Panc1 (cell line): ENCODE measurements around the gene PNPLA8. TPM values are rescaled to one million over a fixed set of nuclear protein-coding genes. Genes with fewer than 3 reads are reported as not detected.

Experiments
- ATAC-seq: fragments of 200-7000 bp; cut with Tn5 transposase; 2 replicates; pipeline ENCODE4 v1.9.1; 2020; ENCODE audit warnings: mild to moderate bottlenecking, moderate library complexity
- BruUV-seq: library from RNA; stranded (reverse); fragments of 400-500 nt; replicated peaks from 2 replicates; lab custom pipeline; 2021; lab: Mats Ljungman, UMichigan
- CTCF ChIA-PET: fragments of 300-600 bp; sonication (Branson Sonifier 250); formaldehyde crosslinking; loops from one replicate; lab custom pipeline; 2022; ENCODE audit warnings: antibody characterized with exemption; lab: Charles Lee
- POLR2A ChIA-PET: fragments of 300-600 bp; sonication (Branson Sonifier 250); formaldehyde crosslinking; loops from one replicate; lab custom pipeline; 2022; ENCODE audit warnings: antibody characterized with exemption; lab: Charles Lee
- DNase-seq: peaks from one replicate; pipeline ENCODE4 v3.0.0-alpha.2; 2010; ENCODE audit warnings: low read depth, low spot score
- H3K27ac ChIP-seq: 2 replicates; pipeline ENCODE4 v1.5.1; 2011; ENCODE audit warnings: mild to moderate bottlenecking, low read length, inconsistent platforms
- H3K27me3 ChIP-seq: fragments of 200-500 bp; sonication (Bioruptor generic); 2 replicates; pipeline ENCODE4 v1.6.0; 2014; ENCODE audit warnings: low read length, inconsistent platforms; ENCODE audit not compliant: control insufficient read depth, insufficient read depth
- H3K36me3 ChIP-seq: fragments of 200-500 bp; sonication (Bioruptor generic); 2 replicates; pipeline ENCODE4 v1.5.1; 2014; ENCODE audit warnings: inconsistent platforms, mild to moderate bottlenecking, low read length, moderate library complexity; ENCODE audit not compliant: control insufficient read depth, insufficient read depth
- H3K4me1 ChIP-seq: 2 replicates; pipeline ENCODE4 v1.5.1; 2011; ENCODE audit warnings: inconsistent platforms, mild to moderate bottlenecking, low read length, moderate library complexity; ENCODE audit not compliant: control insufficient read depth, insufficient read depth
- H3K4me3 ChIP-seq, 2 experiments: 2 replicates each; pipeline ENCODE4 v1.5.1; 2011 to 2012; ENCODE audit warnings: low read depth in 2 of 2, low read length in 2 of 2, mild to moderate bottlenecking in 2 of 2, inconsistent platforms in 1 of 2, moderate library complexity in 1 of 2
- H3K9me3 ChIP-seq: fragments of 200-500 bp; sonication (Bioruptor generic); 2 replicates; pipeline ENCODE4 v1.5.1; 2014; ENCODE audit warnings: low read depth, mild to moderate bottlenecking, inconsistent platforms, low read length, moderate library complexity; ENCODE audit not compliant: control insufficient read depth, insufficient read depth
- POLR2AphosphoS5 ChIP-seq: IDR thresholded peaks from 2 replicates; pipeline ENCODE4 v1.6.1; 2012; ENCODE audit warnings: mild to moderate bottlenecking, low read depth, low read length, moderate library complexity
- SIN3A ChIP-seq: IDR thresholded peaks from 2 replicates; pipeline ENCODE4 v1.6.1; 2012; ENCODE audit warnings: low read depth, mild to moderate bottlenecking, low read length, moderate library complexity, borderline replicate concordance; ENCODE audit not compliant: insufficient read depth
- TCF7L2 ChIP-seq: IDR thresholded peaks from 2 replicates; pipeline ENCODE4 v1.6.1; 2011; ENCODE audit warnings: mild to moderate bottlenecking, low read depth, low read length, inconsistent platforms
- in situ Hi-C: cut with HindIII; loops from 2 replicates; pipeline ENCODE4 v1.10.0; 2016; ENCODE audit warnings: low sequenced_read_pairs, low pct_unique_long_range_greater_than_20kb
- intact Hi-C: fragments of 100-400 bp; cut with micrococcal nuclease; formaldehyde crosslinking; loops from one replicate; pipeline ENCODE4 v1.10.0; 2022; ENCODE audit not compliant: unreplicated experiment
- total RNA-seq: library from RNA; stranded (reverse); gene quantifications from one replicate; pipeline ENCODE4 v1.2.1, GENCODE V29; 2021; ENCODE audit not compliant: unreplicated experiment
- TF ChIP-seq, protein P1 (sequence below), 2 experiments: IDR thresholded peaks; 2 replicates each; pipeline ENCODE4 v1.6.1; 2011 to 2012; ENCODE audit warnings: low read depth in 2 of 2, control low read depth in 1 of 2, low read length in 1 of 2, mild to moderate bottlenecking in 1 of 2, moderate library complexity in 1 of 2; ENCODE audit not compliant: insufficient read depth in 1 of 2
- TF ChIP-seq, protein P2 (sequence below): fragments of 450-650 bp; IDR thresholded peaks from 2 replicates; pipeline ENCODE4 v1.5.1; 2017; ENCODE audit warnings: mild to moderate bottlenecking

PNPLA8 gene
- total RNA-seq, 1 experiment from 2014 or later, result 18.1 TPM

DNA sequence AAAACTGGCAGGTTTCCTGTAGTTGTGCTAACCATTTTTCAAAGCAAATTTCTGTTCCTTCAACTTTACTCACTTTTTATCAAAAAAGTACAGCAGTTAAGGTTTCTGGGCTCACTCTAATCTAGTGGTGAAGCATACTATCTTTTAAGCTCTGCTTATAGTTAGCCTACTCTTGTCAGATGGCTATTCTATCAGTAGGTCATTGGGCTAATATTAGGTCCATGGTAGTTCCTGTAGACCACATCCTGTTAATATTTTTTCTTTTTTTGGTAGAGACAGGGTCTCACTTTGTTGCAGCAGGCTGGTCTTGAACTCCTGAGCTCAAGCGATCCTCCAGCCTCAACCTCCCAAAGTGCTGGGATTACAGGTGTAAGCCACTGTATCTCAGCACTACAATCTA lies 41.8 kb downstream of the PNPLA8 start:
- H3K36me3 ChIP-seq, result no peaks in the 10 kb centered on the region; the same call in 1 of the 2 replicates
- no peak overlapping the region for H3K27ac ChIP-seq
- in situ Hi-C loops (no loop called here), intact Hi-C loops (no loop called here)
- CTCF ChIA-PET, result no interaction called here
- no peaks in the 10 kb centered on the region for H3K9me3 ChIP-seq
- no peak for ATAC-seq
- no peak for DNase-seq
- no peak overlapping the region for H3K4me3 ChIP-seq
- TF ChIP-seq TCF7L2 (no peak), SIN3A (no peak), POLR2AphosphoS5 (no peak)
- TF ChIP-seq, protein P1, sequence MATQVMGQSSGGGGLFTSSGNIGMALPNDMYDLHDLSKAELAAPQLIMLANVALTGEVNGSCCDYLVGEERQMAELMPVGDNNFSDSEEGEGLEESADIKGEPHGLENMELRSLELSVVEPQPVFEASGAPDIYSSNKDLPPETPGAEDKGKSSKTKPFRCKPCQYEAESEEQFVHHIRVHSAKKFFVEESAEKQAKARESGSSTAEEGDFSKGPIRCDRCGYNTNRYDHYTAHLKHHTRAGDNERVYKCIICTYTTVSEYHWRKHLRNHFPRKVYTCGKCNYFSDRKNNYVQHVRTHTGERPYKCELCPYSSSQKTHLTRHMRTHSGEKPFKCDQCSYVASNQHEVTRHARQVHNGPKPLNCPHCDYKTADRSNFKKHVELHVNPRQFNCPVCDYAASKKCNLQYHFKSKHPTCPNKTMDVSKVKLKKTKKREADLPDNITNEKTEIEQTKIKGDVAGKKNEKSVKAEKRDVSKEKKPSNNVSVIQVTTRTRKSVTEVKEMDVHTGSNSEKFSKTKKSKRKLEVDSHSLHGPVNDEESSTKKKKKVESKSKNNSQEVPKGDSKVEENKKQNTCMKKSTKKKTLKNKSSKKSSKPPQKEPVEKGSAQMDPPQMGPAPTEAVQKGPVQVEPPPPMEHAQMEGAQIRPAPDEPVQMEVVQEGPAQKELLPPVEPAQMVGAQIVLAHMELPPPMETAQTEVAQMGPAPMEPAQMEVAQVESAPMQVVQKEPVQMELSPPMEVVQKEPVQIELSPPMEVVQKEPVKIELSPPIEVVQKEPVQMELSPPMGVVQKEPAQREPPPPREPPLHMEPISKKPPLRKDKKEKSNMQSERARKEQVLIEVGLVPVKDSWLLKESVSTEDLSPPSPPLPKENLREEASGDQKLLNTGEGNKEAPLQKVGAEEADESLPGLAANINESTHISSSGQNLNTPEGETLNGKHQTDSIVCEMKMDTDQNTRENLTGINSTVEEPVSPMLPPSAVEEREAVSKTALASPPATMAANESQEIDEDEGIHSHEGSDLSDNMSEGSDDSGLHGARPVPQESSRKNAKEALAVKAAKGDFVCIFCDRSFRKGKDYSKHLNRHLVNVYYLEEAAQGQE (IDR thresholded peaks at IDR 0.05; ENCODE audit: insufficient read depth in 1 of 2, low read depth in 2 of 2, low read length in 1 of 2), result no peak
- TF ChIP-seq, protein P2, sequence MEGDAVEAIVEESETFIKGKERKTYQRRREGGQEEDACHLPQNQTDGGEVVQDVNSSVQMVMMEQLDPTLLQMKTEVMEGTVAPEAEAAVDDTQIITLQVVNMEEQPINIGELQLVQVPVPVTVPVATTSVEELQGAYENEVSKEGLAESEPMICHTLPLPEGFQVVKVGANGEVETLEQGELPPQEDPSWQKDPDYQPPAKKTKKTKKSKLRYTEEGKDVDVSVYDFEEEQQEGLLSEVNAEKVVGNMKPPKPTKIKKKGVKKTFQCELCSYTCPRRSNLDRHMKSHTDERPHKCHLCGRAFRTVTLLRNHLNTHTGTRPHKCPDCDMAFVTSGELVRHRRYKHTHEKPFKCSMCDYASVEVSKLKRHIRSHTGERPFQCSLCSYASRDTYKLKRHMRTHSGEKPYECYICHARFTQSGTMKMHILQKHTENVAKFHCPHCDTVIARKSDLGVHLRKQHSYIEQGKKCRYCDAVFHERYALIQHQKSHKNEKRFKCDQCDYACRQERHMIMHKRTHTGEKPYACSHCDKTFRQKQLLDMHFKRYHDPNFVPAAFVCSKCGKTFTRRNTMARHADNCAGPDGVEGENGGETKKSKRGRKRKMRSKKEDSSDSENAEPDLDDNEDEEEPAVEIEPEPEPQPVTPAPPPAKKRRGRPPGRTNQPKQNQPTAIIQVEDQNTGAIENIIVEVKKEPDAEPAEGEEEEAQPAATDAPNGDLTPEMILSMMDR, result no peak
- POLR2A ChIA-PET, result no interaction called here
- no TSS peak for BruUV-seq
- H3K27me3 ChIP-seq, result no peaks in the 10 kb centered on the region
- H3K4me1 ChIP-seq, result no peaks in the 10 kb centered on the region

DNA sequence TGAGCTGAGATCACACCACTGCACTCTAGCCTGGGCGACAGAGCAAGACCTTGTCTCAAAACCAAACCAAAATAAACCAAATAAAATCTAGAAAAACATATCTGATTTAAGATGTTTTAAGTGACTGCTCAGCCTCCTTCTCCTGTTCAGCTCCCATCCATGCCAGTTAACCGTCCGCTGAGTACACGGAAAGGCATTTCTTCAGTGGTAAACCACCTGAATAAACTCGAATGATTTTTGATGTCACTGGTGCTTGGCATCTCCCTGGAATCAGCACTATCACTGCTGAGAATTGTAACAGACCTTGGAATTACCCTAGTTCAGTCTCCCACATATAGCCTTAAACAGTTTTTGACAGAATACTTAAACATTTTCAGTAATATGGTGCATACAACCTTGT lies 45.6 kb downstream of the PNPLA8 start:
- in situ Hi-C loops (no loop called here), intact Hi-C loops (no loop called here)
- Histone ChIP-seq H3K9me3 (no peaks in the 10 kb centered on the region), H3K27ac (no peak overlapping the region), H3K4me3 (no peak overlapping the region), H3K27me3 (no peaks in the 10 kb centered on the region), H3K36me3 (no peaks in the 10 kb centered on the region), H3K4me1 (no peaks in the 10 kb centered on the region)
- no peak for TF ChIP-seq POLR2AphosphoS5
- TF ChIP-seq, protein P2, result no peak
- TF ChIP-seq TCF7L2, result no peak
- TF ChIP-seq SIN3A, result no peak
- TF ChIP-seq, protein P1 (IDR thresholded peaks at IDR 0.05; ENCODE audit: insufficient read depth in 1 of 2, low read depth in 2 of 2, low read length in 1 of 2), result no peak
- CTCF ChIA-PET, result no interaction called here
- no peak for ATAC-seq
- DNase-seq, result no peak
- no TSS peak for BruUV-seq
- POLR2A ChIA-PET, result no interaction called here
